Left ventricle myocardium superior (tissue), 1 donor: ENCODE measurements around the gene ADCYAP1. TPM values are rescaled to one million over a fixed set of nuclear protein-coding genes. Genes with fewer than 3 reads are reported as not detected.
A peak's percentile ranks its signal among the peaks of the same experiment; 100 is the strongest.
"Not testable (repeated sequence)": the region's sequence is repeated elsewhere in the genome, so short reads cannot be mapped to it uniquely, and the experiment has no call there.

Experiments
- ATAC-seq: fragments of 200-7000 bp; cut with Tn5 transposase; one replicate; pipeline ENCODE4 v1.9.1; 2020; ENCODE audit warnings: mild to moderate bottlenecking, moderate library complexity
- DNase-seq: peaks from one replicate; pipeline ENCODE4 v3.0.0-alpha.2; 2020
- intact Hi-C: fragments of 100-400 bp; cut with micrococcal nuclease; formaldehyde crosslinking; loops from one replicate; pipeline ENCODE4 v1.11.0; 2022
- long read RNA-seq: library from polyadenylated mRNA; unstranded; transcript quantifications from one replicate; pipeline ENCODE4 v2.0.0, GENCODE V29; 2021
- total RNA-seq: library from RNA; stranded (reverse); fragmentation: NEBNext Ultra II Directional; extraction: Animal tissue kit (Norgen Biotek cat#: 25700); gene quantifications from one replicate; pipeline ENCODE4 v1.2.1, GENCODE V29; 2021
- donor health status: DM: no; HTN: yes; CAD: no; lungs with severe emphysema.

The ADCYAP1 gene
- 0.17 TPM for total RNA-seq
- long read RNA-seq: 0 reads

- intact Hi-C loops: no loop called here
- ATAC-seq: no peak
Measured at GRCh38 chr18:904218-905090, at the start of gene ADCYAP1. Gene ADCYAP1, plus strand, starts transcription at chr18:904871. Its CDS starts 516 bp downstream, at chr18:905387.

GRCh38 chr18:857986-858385 lies 46.7 kb upstream of the ADCYAP1 start:
- no peak for DNase-seq
- no peak for ATAC-seq
- intact Hi-C loops: no loop called here

More at GRCh38 chr18:904218-905090, at the start of gene ADCYAP1:
- no peak for DNase-seq

- intact Hi-C loops: loop anchor here (10.0 kb wide), 1 partner anchor 1680 kb away; no protein-coding TSS in a partner anchor
- DNase-seq (peak; percentile 68), ATAC-seq (peak; percentile 77)
Measured at GRCh38 chr18:864872-865273, 39.8 kb upstream of the ADCYAP1 start.

- ATAC-seq (no peak), DNase-seq (no peak)
- intact Hi-C loops: loop anchor here (10.0 kb wide), 1 partner anchor 1678 kb away; no protein-coding TSS in a partner anchor
Measured at GRCh38 chr18:867257-867656, 37.4 kb upstream of the ADCYAP1 start.

- DNase-seq, ATAC-seq, intact Hi-C loops: not testable (repeated sequence)
Measured at GRCh38 chr18:873426-873825, 31.2 kb upstream of the ADCYAP1 start.

GRCh38 chr18:875912-876311 lies 28.8 kb upstream of the ADCYAP1 start:
- no peak for ATAC-seq
- intact Hi-C loops: no loop called here
- no peak for DNase-seq

GRCh38 chr18:877238-877637 lies 27.4 kb upstream of the ADCYAP1 start:
- no peak for DNase-seq
- intact Hi-C loops: no loop called here
- no peak for ATAC-seq

GRCh38 chr18:886076-886475 lies 18.6 kb upstream of the ADCYAP1 start:
- ATAC-seq (no peak), DNase-seq (no peak)
- intact Hi-C loops: no loop called here

- DNase-seq (no peak), ATAC-seq (no peak)
- intact Hi-C loops: no loop called here
Measured at GRCh38 chr18:887716-888115, 17.0 kb upstream of the ADCYAP1 start.

GRCh38 chr18:892316-892715 lies 12.4 kb upstream of the ADCYAP1 start:
- DNase-seq: no peak
- ATAC-seq: no peak
- intact Hi-C loops: no loop called here

GRCh38 chr18:896315-896714 lies 8.4 kb upstream of the ADCYAP1 start:
- intact Hi-C loops: no loop called here
- DNase-seq (no peak), ATAC-seq (no peak)

GRCh38 chr18:901761-902160 lies 2.9 kb upstream of the ADCYAP1 start:
- intact Hi-C loops: no loop called here
- DNase-seq (no peak), ATAC-seq (no peak)

GRCh38 chr18:902229-902628 lies 2.4 kb upstream of the ADCYAP1 start:
- no peak for DNase-seq
- intact Hi-C loops: no loop called here
- ATAC-seq: no peak

GRCh38 chr18:903701-904100 lies 970 bp upstream of the ADCYAP1 start:
- DNase-seq (peak; percentile 53), ATAC-seq (no peak)
- intact Hi-C loops: no loop called here

GRCh38 chr18:905307-905947 lies 756 bp downstream of the ADCYAP1 start:
- intact Hi-C loops: no loop called here
- ATAC-seq (no peak), DNase-seq (no peak)

GRCh38 chr18:905948-906415 lies 1.3 kb downstream of the ADCYAP1 start:
- intact Hi-C loops: no loop called here
- no peak for ATAC-seq

GRCh38 chr18:906416-907114 lies 1.9 kb downstream of the ADCYAP1 start:
- intact Hi-C loops: no loop called here
- DNase-seq (peak; percentile 21), ATAC-seq (no peak)

More at GRCh38 chr18:905948-906415, 1.3 kb downstream of the ADCYAP1 start:
- DNase-seq: no peak

GRCh38 chr18:907115-907884 lies 2.6 kb downstream of the ADCYAP1 start:
- intact Hi-C loops: no loop called here
- ATAC-seq (peak; percentile 65), DNase-seq (peak; percentile 41)
